Cardiac septum (tissue), 1 donor: ENCODE measurements around the gene EYA3. TPM values are rescaled to one million over a fixed set of nuclear protein-coding genes. Genes with fewer than 3 reads are reported as not detected.

ENCODE experiments used
- DNase-seq: peaks from one replicate; pipeline ENCODE4 v3.0.0-alpha.2; 2020; ENCODE audit warnings: low spot score
- intact Hi-C: fragments of 100-400 bp; cut with DNase I; formaldehyde crosslinking; loops from one replicate; pipeline ENCODE4 v1.14.0; 2022
- total RNA-seq: library from RNA; stranded (reverse); fragmentation: NEBNext Ultra II Directional; extraction: Animal tissue kit (Norgen Biotek cat#: 25700); gene quantifications from one replicate; pipeline ENCODE4 v1.2.1, GENCODE V29; 2021
- donor health status: DM: no; HTN: no; CAD: no.

The EYA3 gene
- total RNA-seq, 1 donor from 2014 or later, result 15.9 TPM

- DNase-seq, result no peak
- intact Hi-C loops, result no loop called here
These were observed 166.1 kb downstream of the EYA3 start for GRCh38 chr1:27922272-27922671.

Other genes starting within 250 kb of the EYA3 start
- 3.6 TPM for gene THEMIS2, start 216.1 kb downstream of the EYA3 start, total RNA-seq
- gene RPA2, start 174.0 kb downstream of the EYA3 start, total RNA-seq, result 13.2 TPM
- gene SMPDL3B, start 153.6 kb downstream of the EYA3 start, total RNA-seq, result not detected
- 3.0 TPM for gene XKR8, start 128.6 kb downstream of the EYA3 start, total RNA-seq
- gene PTAFR, start 88.1 kb upstream of the EYA3 start, total RNA-seq, result 2.2 TPM
- 54.1 TPM for gene DNAJC8, start 144.4 kb upstream of the EYA3 start, total RNA-seq
- gene ATP5IF1, start 147.5 kb upstream of the EYA3 start, total RNA-seq, result 423 TPM
- gene SESN2, start 170.9 kb upstream of the EYA3 start, total RNA-seq, result 4.7 TPM
- gene MED18, start 240.4 kb upstream of the EYA3 start, total RNA-seq, result 10.3 TPM